H1 (cell line): ENCODE measurements around the gene WDR90. TPM values are rescaled to one million over a fixed set of nuclear protein-coding genes. Genes with fewer than 3 reads are reported as not detected.

Experiments used
- CTCF ChIA-PET: fragments of 300-600 bp; sonication (Branson Sonifier 250); formaldehyde crosslinking; loops from one replicate; lab custom pipeline; 2021; ENCODE audit not compliant: partially characterized antibody; lab: Charles Lee
- POLR2A ChIA-PET: fragments of 300-600 bp; sonication (Branson Sonifier 250); formaldehyde crosslinking; loops from one replicate; lab custom pipeline; 2021; ENCODE audit warnings: inconsistent platforms; ENCODE audit not compliant: partially characterized antibody; lab: Charles Lee
- DNase-seq, 2 experiments: peaks; one replicate each; pipeline versions ENCODE4 v3.0.0 to v3.0.0-alpha.2; 2010 to 2022; ENCODE audit warnings: low spot score in 2 of 2, low read depth in 1 of 2, mixed read lengths in 1 of 2
- FAIRE-seq: peaks from 2 replicates; lab custom pipeline; 2011; peaks lifted over from hg19 to GRCh38; lab: Jason Lieb, UNC
- H2AFZ ChIP-seq: 2 replicates; pipeline ENCODE4 v1.8.1; 2012; ENCODE audit warnings: low read length, inconsistent platforms
- H2AK5ac ChIP-seq: 2 replicates; pipeline ENCODE4 v1.6.1; 2013; ENCODE audit warnings: low read depth, low read length
- H2BK120ac ChIP-seq: replicated peaks from 2 replicates; pipeline ENCODE3; 2013; ENCODE audit warnings: low read depth, low read length, inconsistent platforms
- H2BK12ac ChIP-seq: 2 replicates; pipeline ENCODE4 v1.6.1; 2013; ENCODE audit warnings: low read depth, low read length
- H2BK15ac ChIP-seq: 2 replicates; pipeline ENCODE4 v1.6.1; 2013; ENCODE audit warnings: low read length
- H2BK20ac ChIP-seq: 2 replicates; pipeline ENCODE4 v1.6.1; 2013; ENCODE audit warnings: low read length
- H2BK5ac ChIP-seq: 2 replicates; pipeline ENCODE4 v1.6.1; 2013; ENCODE audit warnings: low read depth, low read length
- H3K14ac ChIP-seq: 2 replicates; pipeline ENCODE4 v1.6.1; 2013; ENCODE audit warnings: inconsistent platforms; ENCODE audit not compliant: insufficient read length
- H3K18ac ChIP-seq: 2 replicates; pipeline ENCODE4 v1.6.1; 2013; ENCODE audit warnings: low read length; ENCODE audit errors: extremely low read depth
- H3K23ac ChIP-seq: 2 replicates; pipeline ENCODE4 v1.6.1; 2013; ENCODE audit warnings: inconsistent platforms; ENCODE audit not compliant: insufficient read length
- H3K23me2 ChIP-seq: 2 replicates; pipeline ENCODE4 v1.6.1; 2013; ENCODE audit warnings: low read depth, low read length
- H3K27ac ChIP-seq: 2 replicates; pipeline ENCODE4 v1.6.1; 2011; ENCODE audit warnings: low read depth, low read length, inconsistent platforms
- H3K27me3 ChIP-seq, 4 experiments: replicated peaks in 1 of 4; 1 replicate in 1 of 4; 2 replicates in 3 of 4; pipeline versions ENCODE4 v1.6.1 to v1.8.1; 2011 to 2013; ENCODE audit warnings: low read length in 3 of 4, mild to moderate bottlenecking in 3 of 4, inconsistent platforms in 2 of 4, mixed read lengths in 2 of 4, moderate library complexity in 1 of 4; ENCODE audit not compliant: control insufficient read depth in 3 of 4, insufficient read depth in 3 of 4; ENCODE audit errors: extremely low read depth in 1 of 4
- H3K36me3 ChIP-seq, 4 experiments: 2 replicates each; pipeline versions ENCODE4 v1.6.1 to v1.8.1; 2011 to 2013; ENCODE audit warnings: mild to moderate bottlenecking in 4 of 4, low read length in 3 of 4, moderate library complexity in 2 of 4, control low read depth in 1 of 4, inconsistent platforms in 1 of 4; ENCODE audit not compliant: insufficient read depth in 4 of 4, control insufficient read depth in 2 of 4
- H3K4ac ChIP-seq: replicated peaks from 2 replicates; pipeline ENCODE3; 2013; ENCODE audit warnings: low read length, low read depth, mixed read lengths, inconsistent platforms; ENCODE audit not compliant: insufficient read length
- H3K4me1 ChIP-seq, 4 experiments: replicated peaks in 1 of 4; 1 replicate in 1 of 4; 2 replicates in 3 of 4; pipeline versions ENCODE4 v1.6.1 to v1.8.1; 2011 to 2013; ENCODE audit warnings: low read length in 3 of 4, inconsistent platforms in 2 of 4, mixed read lengths in 1 of 4; ENCODE audit not compliant: insufficient read depth in 4 of 4, control insufficient read depth in 3 of 4
- H3K4me2 ChIP-seq, 2 experiments: 2 replicates each; pipeline versions ENCODE4 v1.6.1 to v1.8.1; 2011 to 2013; ENCODE audit warnings: low read depth in 2 of 2, low read length in 2 of 2, control low read depth in 1 of 2, inconsistent platforms in 1 of 2, mild to moderate bottlenecking in 1 of 2; ENCODE audit not compliant: insufficient read depth in 1 of 2
- H3K4me3 ChIP-seq, 4 experiments: fragments of 200-600, 300-600 bp in 1 of 4; sonication (generic), shearing (Covaris generic), sonication (Bioruptor Twin) in 1 of 4; 2 replicates each; pipeline versions ENCODE4 v1.5.1 to v1.8.1; 2011 to 2016; ENCODE audit warnings: low read length in 4 of 4, low read depth in 3 of 4, control low read depth in 2 of 4, inconsistent platforms in 2 of 4, mild to moderate bottlenecking in 2 of 4, mixed read lengths in 1 of 4, moderate library complexity in 1 of 4; ENCODE audit not compliant: insufficient read depth in 2 of 4; ENCODE audit errors: extremely low read depth in 1 of 4
- H3K56ac ChIP-seq: replicated peaks from 2 replicates; pipeline ENCODE3; 2013; ENCODE audit warnings: low read depth, mild to moderate bottlenecking, mixed read lengths, low read length, inconsistent platforms; ENCODE audit not compliant: insufficient read length
- H3K79me1 ChIP-seq: 2 replicates; pipeline ENCODE4 v1.6.1; 2013; ENCODE audit warnings: low read depth, low read length, control low read depth
- H3K79me2 ChIP-seq, 2 experiments: 2 replicates each; pipeline versions ENCODE4 v1.6.1 to v1.8.1; 2012 to 2013; ENCODE audit warnings: low read length in 2 of 2, mild to moderate bottlenecking in 2 of 2, inconsistent platforms in 1 of 2; ENCODE audit not compliant: insufficient read depth in 2 of 2, control insufficient read depth in 1 of 2
- H3K9ac ChIP-seq, 4 experiments: replicated peaks in 1 of 4; 1 replicate in 1 of 4; 2 replicates in 3 of 4; pipeline versions ENCODE4 v1.6.1 to v1.8.1; 2011 to 2013; ENCODE audit warnings: low read depth in 3 of 4, low read length in 3 of 4, control low read depth in 2 of 4, mild to moderate bottlenecking in 2 of 4, moderate library complexity in 2 of 4, inconsistent platforms in 1 of 4; ENCODE audit errors: extremely low read depth in 1 of 4
- H3K9me3 ChIP-seq, 2 experiments: 2 replicates each; pipeline versions ENCODE4 v1.6.1 to v1.8.1; 2012 to 2013; ENCODE audit warnings: mild to moderate bottlenecking in 2 of 2, moderate library complexity in 2 of 2, control low read depth in 1 of 2, inconsistent platforms in 1 of 2, low read depth in 1 of 2, low read length in 1 of 2, mixed read lengths in 1 of 2; ENCODE audit not compliant: insufficient read depth in 2 of 2
- H4K20me1 ChIP-seq, 2 experiments: replicated peaks in 1 of 2; 2 replicates each; pipeline versions ENCODE3 to v1.8.1; 2011 to 2013; ENCODE audit warnings: inconsistent platforms in 2 of 2, low read length in 2 of 2, mild to moderate bottlenecking in 1 of 2; ENCODE audit not compliant: insufficient read depth in 2 of 2, control insufficient read depth in 1 of 2
- H4K5ac ChIP-seq: 2 replicates; pipeline ENCODE4 v1.6.1; 2013; ENCODE audit warnings: low read length, low read depth, mixed read lengths, inconsistent platforms; ENCODE audit not compliant: insufficient read length
- H4K8ac ChIP-seq: 2 replicates; pipeline ENCODE4 v1.8.0; 2013; ENCODE audit warnings: mild to moderate bottlenecking, moderate library complexity, low read length, inconsistent platforms; ENCODE audit not compliant: insufficient read depth; ENCODE audit errors: extremely low read depth
- H4K91ac ChIP-seq: replicated peaks from 2 replicates; pipeline ENCODE3; 2013; ENCODE audit warnings: low read length, mixed read lengths, inconsistent platforms; ENCODE audit not compliant: insufficient read length
- BACH1 ChIP-seq: IDR thresholded peaks from 2 replicates; pipeline ENCODE4 v1.6.1; 2012; ENCODE audit warnings: low read length, improper control_type of control experiment
- CHD2 ChIP-seq: IDR thresholded peaks from 2 replicates; pipeline ENCODE4 v1.6.1; 2012; ENCODE audit warnings: low read length, improper control_type of control experiment
- FOSL1 ChIP-seq: IDR thresholded peaks from 2 replicates; pipeline ENCODE4 v1.6.1; 2011; ENCODE audit warnings: mild to moderate bottlenecking, low read depth, low read length, moderate library complexity; ENCODE audit not compliant: insufficient read depth
- GTF2F1 ChIP-seq: IDR thresholded peaks from 2 replicates; pipeline ENCODE4 v1.6.1; 2012; ENCODE audit warnings: low read depth, low read length, improper control_type of control experiment, borderline replicate concordance
- HDAC2 ChIP-seq, 2 experiments: fragments of 300-600 bp in 1 of 2; sonication (generic) in 1 of 2; IDR thresholded peaks; 2 replicates each; pipeline ENCODE4 v1.6.1; 2011 to 2012; ENCODE audit warnings: low read depth in 2 of 2, low read length in 2 of 2, mild to moderate bottlenecking in 2 of 2, moderate library complexity in 2 of 2, borderline replicate concordance in 1 of 2, inconsistent platforms in 1 of 2
- JUND ChIP-seq: IDR thresholded peaks from 2 replicates; pipeline ENCODE4 v1.6.1; 2011; ENCODE audit warnings: mild to moderate bottlenecking, improper control_type of control experiment, low read length
- RBBP5 ChIP-seq: IDR thresholded peaks from 2 replicates; pipeline ENCODE4 v1.7.1; 2012; ENCODE audit warnings: low read depth, mild to moderate bottlenecking, inconsistent platforms, low read length, moderate library complexity, borderline replicate concordance
- SRF ChIP-seq: IDR thresholded peaks from 2 replicates; pipeline ENCODE4 v1.6.1; 2011; ENCODE audit warnings: mild to moderate bottlenecking, low read depth, low read length, moderate library complexity
- TAF1 ChIP-seq: IDR thresholded peaks from 2 replicates; pipeline ENCODE4 v1.6.1; 2011; ENCODE audit warnings: mild to moderate bottlenecking, low read depth, low read length
- TEAD4 ChIP-seq: IDR thresholded peaks from 2 replicates; pipeline ENCODE4 v1.6.1; 2012; ENCODE audit warnings: low read depth, low read length, inconsistent platforms, mixed read lengths
- WGBS, 2 experiments: shearing (Covaris generic) in 1 of 2; methylation state at CpG; one replicate each; pipeline versions ENCODE4 v1.1.6 to v1.1.7; 2013 to 2015; ENCODE audit warnings: low lambda C conversion rate in 2 of 2, mixed read lengths in 2 of 2, inconsistent platforms in 1 of 2, low coverage in 1 of 2, missing lambda C conversion rate in 1 of 2; ENCODE audit not compliant: insufficient replicate concordance in 2 of 2, insufficient coverage in 1 of 2, insufficient read length in 1 of 2; ENCODE audit errors: extremely low coverage in 1 of 2, missing lambda C conversion rate in 1 of 2; 5-methylcytosine and 5-hydroxymethylcytosine counted together
- polyA plus RNA-seq, 7 experiments: library from polyadenylated mRNA; depleted of rRNA in 3 of 7; stranded (reverse) in 5 of 7; unstranded in 2 of 7; fragments of >200 nt in 5 of 7; fragments of 200-250 nt in 2 of 7; gene quantifications; 1 replicate in 5 of 7; 2 replicates in 1 of 7; 4 replicates in 1 of 7; pipeline versions ENCODE4 v1.2.1 to v1.2.3, GENCODE V29; 2011 to 2013; ENCODE audit warnings: missing spikeins in 2 of 7, mixed read lengths in 2 of 7
- total RNA-seq: library from RNA; stranded (reverse); fragmentation: NEBNext Ultra II Directional; extraction: Animal tissue kit (Norgen Biotek cat#: 25700); gene quantifications from 2 replicates; pipeline ENCODE4 v1.2.1, GENCODE V29; 2021
- TF ChIP-seq, protein P1 (sequence below): IDR thresholded peaks from 2 replicates; pipeline ENCODE4 v1.6.1; 2012; ENCODE audit warnings: low read length, inconsistent platforms

Gene WDR90
- total and polyA plus RNA-seq, 2 of the 8 experiments (the other 6 are each of a cell fraction or from before 2014, with no cell fraction given), result 24.0 to 47.2 TPM

DNA sequence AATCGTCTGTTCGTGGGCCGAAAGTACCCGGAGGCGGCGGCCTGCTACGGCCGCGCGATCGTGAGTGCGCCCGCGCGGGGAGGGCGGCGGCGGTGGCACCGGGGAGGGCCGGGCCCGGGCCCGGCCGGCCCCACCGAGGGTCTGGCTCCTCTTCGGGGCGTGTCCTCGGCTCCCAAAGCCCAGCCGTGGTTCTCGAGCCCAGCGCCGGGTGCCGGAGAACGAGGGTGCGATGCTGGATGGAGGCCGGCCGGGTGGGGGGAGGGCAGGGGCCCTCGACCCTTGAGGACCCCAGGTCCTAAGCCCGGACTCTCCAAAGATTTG lies 31.4 kb downstream of the WDR90 start:
- ChIA-PET CTCF (interaction anchor here (0.9 to 1.8 kb wide), 3 partner anchors 10 to 32 kb away, joined by 3 to 5 read pairs (median 4); partner anchors contain the start of gene WDR24), POLR2A (interaction anchor here (0.6 to 13.3 kb wide), 16 partner anchors 9 to 298 kb away, joined by 3 to 214 read pairs (median 8); partner anchors contain the start of genes ANTKMT, CCDC78, HAGHL and PGAP6)
- no peak overlapping the region for H2BK120ac ChIP-seq
- H4K5ac ChIP-seq, result peak overlapping the region; percentile 43
- H3K4ac ChIP-seq, result no peak overlapping the region
- no peak overlapping the region for H2AK5ac ChIP-seq
- H3K27ac ChIP-seq, result peak overlapping the region; percentile 72
- peaks cover 4 to 21% (median 13%) of the 10 kb centered on the region in 4 experiments; a peak in 7 of 8 replicates for H3K36me3 ChIP-seq
- no peak overlapping the region for H2BK15ac ChIP-seq
- H4K91ac ChIP-seq, result no peak overlapping the region
- no peak overlapping the region for H2BK20ac ChIP-seq
- H3K4me2 ChIP-seq, result peak overlapping the region; percentile 74
- FAIRE-seq, result no peak
- 0 out of 2 replicates have a peak overlapping the region, but pooled peaks have one; percentile 49 for H2BK5ac ChIP-seq
- H2AFZ ChIP-seq, result no peak overlapping the region
- 0% methylated on average over 25 of the region's 38 CpGs; no CpG with 5 or more reads in 1 of the 2 experiments for WGBS, 2 experiments
- H4K20me1 ChIP-seq, result peaks cover 4 to 29% of the 10 kb centered on the region in 2 experiments
- no peak for DNase-seq
- H3K23ac ChIP-seq, result no peak overlapping the region
- peaks cover 13% of the 10 kb centered on the region; the same call in 1 of the 2 replicates for H3K23me2 ChIP-seq
- no peak overlapping the region for H3K18ac ChIP-seq
- no peak overlapping the region for H3K14ac ChIP-seq
- H4K8ac ChIP-seq, result no peak overlapping the region
- peaks cover 0 to 2% (median 0%) of the 10 kb centered on the region in 4 experiments; a peak in 2 of 7 replicates for H3K27me3 ChIP-seq
- H3K4me3 ChIP-seq, result peak overlapping the region; percentile 72 to 89 (median 80)
- H3K4me1 ChIP-seq, result peaks cover 0 to 31% (median 24%) of the 10 kb centered on the region in 4 experiments; a peak in 6 of 7 replicates
- H3K9ac ChIP-seq, result peak overlapping the region; percentile 13 to 72 (median 64); a peak in 5 of 7 replicates
- no peak overlapping the region for H3K56ac ChIP-seq
- no peak overlapping the region for H2BK12ac ChIP-seq
- H3K9me3 ChIP-seq, result no peaks in the 10 kb centered on the region
- peaks cover 0 to 12% of the 10 kb centered on the region in 2 experiments; a peak in 1 of 4 replicates for H3K79me2 ChIP-seq
- H3K79me1 ChIP-seq, result peaks cover 6% of the 10 kb centered on the region; the same call in 1 of the 2 replicates
- TF ChIP-seq, protein P1, sequence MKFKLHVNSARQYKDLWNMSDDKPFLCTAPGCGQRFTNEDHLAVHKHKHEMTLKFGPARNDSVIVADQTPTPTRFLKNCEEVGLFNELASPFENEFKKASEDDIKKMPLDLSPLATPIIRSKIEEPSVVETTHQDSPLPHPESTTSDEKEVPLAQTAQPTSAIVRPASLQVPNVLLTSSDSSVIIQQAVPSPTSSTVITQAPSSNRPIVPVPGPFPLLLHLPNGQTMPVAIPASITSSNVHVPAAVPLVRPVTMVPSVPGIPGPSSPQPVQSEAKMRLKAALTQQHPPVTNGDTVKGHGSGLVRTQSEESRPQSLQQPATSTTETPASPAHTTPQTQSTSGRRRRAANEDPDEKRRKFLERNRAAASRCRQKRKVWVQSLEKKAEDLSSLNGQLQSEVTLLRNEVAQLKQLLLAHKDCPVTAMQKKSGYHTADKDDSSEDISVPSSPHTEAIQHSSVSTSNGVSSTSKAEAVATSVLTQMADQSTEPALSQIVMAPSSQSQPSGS, result no peak
- TF ChIP-seq TEAD4 (no peak), GTF2F1 (no peak), HDAC2 (IDR thresholded peaks at IDR 0.05; ENCODE audit: borderline replicate concordance in 1 of 2, low read depth in 2 of 2, low read length in 2 of 2) (no peak), BACH1 (no peak), FOSL1 (no peak), SRF (no peak), CHD2 (no peak), RBBP5 (no peak), TAF1 (0 out of 2 replicates have a peak, but pooled peaks have one; percentile 12), JUND (no peak)
